ENCODE results near the gene IZUMO4. TPM values are rescaled to one million over a fixed set of nuclear protein-coding genes. Genes with fewer than 3 reads are reported as not detected.

Gene IZUMO4
- total RNA-seq, 1 donor from 2014 or later: 2.2 TPM

DNA sequence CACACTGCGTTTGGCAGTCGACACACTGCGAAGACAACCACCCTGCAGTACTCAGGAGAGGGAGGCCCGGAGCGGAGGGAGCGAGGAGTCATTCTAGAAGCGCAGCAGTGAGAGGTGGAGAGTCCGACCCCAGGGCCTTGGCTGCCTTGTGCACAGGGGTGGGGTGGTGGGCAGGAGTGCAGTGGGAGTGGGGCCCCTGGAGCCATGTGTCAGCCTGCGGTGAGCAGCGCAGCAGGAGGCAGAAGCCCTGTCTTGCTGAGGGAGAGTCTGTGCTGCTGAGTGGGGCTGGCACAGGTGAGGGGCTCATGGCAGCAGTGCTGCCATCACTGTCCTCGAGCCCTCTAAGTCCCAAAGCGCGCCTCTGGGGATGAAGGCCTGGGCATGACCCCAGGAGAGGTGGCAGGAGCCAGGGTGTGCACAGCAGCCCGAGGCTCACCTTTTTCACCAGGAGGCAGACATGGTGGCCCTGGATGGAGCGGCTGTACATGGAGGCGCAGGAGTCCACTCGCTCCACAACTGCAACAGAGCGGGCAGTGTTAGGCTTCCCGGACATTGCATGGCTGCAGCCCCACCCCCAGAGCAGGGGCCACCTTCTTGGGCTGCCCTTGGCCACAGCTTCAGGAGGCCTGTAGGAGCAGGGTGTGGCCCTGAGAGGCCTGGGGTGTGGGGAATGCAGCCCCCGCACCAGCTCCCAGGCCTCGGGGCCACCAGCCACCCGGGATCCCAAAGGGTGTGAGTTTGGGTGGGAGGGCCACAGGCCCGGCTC, 11.7 kb downstream of the IZUMO4 start:
- no peak for DNase-seq

DNA sequence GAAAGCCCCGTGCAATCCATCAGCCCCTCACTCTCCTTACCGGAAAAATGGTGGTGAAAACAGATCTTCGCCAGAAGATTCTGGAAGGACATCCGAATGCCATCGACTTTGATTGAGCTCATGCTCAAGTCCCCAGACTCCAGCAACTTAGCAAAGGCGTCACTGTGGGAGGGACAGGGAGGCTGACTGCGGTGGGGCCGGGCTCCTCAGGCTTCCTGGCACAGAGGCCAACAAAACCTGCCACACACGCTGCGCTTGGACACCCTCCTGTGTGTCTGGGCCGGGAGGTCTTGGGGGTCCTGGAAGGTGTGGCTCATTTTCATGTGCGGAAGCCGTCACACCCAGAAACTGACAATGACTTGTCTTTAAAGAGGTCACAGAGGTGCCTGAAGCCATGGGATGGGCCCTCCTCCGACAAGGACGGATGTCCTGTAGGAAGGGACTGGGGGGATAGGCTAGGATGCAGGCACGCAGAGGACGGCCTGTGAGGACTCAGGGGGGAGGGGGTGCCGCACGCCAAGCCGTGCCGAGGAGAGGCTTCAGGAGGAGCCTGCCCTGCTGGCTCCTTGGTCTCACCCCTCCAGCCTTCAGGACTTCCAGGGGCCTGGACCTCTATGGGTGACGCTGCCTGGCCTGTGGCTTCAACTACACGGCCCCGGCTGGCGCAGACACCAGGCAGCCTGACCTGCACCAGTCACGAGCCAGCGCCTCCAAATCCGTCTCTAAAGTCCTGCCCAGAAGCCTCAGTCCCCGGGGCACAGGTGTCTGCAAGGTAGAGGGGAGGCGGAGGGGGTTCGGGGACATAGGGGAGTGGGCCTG, 12.5 kb downstream of the IZUMO4 start:
- no peak for DNase-seq

DNA sequence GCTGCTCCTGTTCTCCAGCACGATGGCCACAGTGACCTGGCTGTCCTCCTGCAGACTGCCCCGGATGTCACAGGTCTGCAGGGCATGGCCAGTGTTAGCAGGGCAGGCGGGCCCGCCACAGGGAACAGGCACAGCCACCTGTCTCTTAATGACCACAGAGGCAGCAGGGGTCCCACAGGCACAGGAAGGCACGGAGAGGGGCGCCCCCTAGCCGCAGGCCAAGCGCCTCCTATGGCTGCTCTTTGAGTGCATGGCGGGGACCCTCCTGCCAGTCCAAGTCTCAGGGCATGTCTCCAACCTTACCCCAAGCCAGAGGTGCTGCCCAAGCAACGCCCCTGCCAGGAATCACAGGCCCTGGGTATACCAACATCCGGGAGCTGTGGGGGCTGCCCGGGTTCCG, 14.1 kb downstream of the IZUMO4 start:
- no peak for DNase-seq

DNA sequence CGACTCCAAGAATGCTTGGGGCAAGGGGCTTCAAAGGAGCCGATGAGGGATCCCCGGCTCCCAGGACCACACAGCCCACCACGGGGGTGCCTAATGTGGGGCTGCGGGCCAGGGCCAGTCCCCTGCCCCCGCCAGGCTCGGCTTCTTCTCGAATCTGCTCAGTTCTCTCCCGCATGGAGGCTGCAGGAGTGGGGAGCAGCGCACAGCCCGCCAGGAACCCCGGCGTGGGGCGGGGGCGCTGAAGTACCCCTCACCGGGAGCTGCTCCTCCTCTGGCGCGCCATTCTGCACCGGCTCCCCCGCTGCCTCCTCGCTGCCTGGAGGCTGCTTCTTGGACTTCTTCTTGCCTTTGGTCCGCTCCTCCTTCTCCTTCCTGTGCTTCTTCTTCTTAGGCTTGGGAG, 14.7 kb downstream of the IZUMO4 start:
- DNase-seq: no peak

DNA sequence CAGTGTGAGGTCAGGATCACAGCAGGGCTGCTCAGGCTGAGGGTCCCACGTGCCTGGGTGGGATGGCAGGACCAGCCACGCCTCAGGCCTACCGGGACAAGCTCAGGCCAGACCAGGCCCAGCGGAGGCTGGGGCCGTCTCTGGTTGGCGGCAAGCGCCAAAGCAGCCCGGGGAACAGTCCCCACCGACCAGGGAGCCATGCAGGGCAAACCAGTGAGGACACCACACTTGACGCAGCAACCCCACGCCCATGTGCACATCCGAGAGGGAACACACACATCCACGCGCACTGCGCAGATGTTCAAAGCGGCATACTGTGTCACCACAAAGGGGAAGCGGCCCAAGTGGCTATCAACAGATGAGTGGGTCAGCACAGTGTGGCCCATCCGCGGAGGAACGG, 15.2 kb downstream of the IZUMO4 start:
- DNase-seq: no peak

DNA sequence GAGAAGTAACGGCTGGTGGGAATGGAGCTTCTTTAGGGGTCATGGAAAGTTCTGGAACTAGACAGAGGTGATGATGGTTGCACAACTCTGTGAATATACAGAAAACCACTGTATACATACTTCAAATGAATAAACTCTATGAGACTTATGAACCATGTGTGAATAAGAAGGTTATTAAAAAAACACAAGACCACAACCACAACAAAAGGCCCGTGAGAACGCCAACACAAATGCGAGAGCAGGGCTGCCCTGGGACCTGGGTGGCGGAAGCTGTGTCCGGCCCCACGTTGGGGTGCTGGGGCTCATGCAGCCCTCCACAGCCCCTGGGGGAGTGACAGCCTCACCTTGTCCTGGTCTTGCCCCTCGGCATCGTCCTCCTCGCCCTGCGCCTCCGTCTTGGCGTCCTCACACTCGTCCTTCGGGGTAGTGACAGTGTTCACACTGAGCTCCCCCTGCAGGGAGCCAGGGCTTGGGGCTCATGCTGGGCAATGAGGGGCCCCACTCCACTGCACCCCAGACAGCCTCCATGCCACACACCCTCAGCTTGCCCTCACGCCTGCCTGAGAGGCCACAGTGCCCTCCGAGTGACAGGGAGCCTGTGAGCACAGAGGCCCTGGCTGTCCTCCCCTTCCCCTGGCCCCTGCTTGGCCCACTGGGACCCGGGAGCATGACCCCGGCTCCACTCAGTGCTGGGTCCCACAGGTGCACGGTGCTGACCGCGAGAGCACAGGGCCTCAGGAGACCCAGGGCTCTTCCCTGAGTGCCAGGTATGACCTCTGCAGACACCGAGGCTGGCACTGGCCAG, 16.0 kb downstream of the IZUMO4 start:
- no peak for DNase-seq

DNA sequence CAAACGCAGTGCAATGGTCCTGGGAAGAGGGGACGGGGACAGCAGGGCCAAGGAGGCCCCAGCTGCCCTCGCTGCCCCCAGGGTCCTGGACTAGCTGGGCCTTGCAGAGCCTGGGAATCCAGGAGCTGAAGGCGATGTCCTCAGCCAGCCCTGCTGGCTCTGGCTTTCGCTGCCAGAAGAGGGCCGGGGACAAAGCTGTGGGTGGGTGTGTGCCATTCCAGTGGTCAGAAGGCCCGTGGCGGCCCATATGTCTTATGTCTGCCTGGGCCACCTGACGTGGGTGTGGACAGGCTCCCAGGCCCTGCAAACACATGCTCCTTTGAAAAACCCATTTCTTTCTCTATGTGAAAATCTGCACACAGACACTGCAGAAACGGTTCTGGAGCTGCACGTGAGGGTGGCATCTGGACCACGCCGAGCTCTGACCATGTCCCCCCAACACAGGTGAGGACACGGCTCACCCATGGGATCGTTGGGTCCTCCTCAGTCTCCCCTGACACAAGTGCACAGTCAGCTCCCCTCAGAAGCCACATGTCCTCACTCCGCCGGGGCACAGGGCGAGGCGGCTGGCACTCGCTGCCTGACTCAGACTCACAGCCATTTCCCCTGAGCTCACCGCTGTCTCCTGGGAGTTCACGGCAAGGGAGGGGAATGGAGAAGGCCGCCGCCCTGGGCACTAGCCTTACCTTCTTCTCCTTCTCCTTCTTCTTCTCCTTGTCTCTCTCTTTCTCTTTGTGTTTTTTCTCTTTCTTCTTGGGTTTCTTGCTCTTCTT, 16.9 kb downstream of the IZUMO4 start:
- DNase-seq: no peak

DNA sequence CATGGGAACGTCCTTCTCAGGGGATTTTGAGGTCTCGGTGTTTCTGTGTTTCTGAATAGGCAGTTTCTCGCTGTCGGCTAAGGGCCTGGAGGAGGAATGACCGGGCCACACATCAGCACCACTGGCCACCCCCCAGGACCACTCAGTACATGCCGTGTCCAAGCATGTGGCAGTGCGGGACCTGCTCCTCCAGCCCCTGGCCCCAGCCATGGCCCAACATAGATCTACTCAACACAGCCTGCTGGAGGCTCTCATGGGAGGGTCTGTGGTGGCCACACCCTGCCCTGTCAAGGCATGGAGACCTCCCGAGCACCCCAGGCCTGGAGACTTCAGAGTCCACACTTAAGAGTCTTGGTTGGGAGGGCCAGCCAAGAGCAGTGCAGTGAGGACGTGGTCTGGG, 17.5 kb downstream of the IZUMO4 start:
- no peak for DNase-seq

DNA sequence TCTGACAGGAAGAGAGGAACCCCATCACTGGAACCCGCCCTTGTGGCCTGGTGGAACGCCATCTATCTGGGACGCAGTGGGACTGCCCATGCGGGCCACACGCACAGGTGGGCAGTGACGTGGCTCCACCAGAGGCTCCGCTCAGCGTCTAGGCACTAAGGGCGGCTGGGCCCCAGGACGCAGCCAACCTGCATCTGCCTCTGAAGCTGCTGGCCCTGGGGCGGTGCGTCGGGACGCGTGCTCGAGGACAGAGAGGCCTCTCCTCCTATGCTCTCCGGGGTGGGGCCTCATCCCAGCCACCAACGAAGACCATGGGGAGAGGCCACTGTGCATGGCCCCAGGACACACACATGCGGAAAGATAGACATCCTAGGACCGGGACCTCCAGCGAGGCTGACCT, 18.1 kb downstream of the IZUMO4 start:
- DNase-seq: no peak

DNA sequence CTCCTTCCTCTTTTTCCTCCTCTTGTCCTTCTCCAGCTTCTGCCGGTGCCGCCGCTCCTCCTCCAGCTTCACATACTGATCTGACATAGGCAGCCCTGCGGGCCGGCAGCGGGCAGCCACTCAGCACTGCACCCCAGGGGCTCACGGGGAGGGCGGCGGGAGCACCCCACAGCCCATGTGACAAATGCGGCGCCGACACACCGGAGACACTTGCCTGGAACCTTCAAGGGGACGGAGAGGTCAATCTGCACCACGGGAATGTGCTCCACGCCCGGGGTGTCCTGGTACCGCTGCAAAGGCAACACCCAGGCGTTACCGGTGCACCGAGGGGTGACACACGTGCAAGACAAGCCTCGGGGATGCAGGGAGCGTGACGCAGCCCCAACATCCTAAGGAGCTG, 18.6 kb downstream of the IZUMO4 start:
- DNase-seq: no peak

DNA sequence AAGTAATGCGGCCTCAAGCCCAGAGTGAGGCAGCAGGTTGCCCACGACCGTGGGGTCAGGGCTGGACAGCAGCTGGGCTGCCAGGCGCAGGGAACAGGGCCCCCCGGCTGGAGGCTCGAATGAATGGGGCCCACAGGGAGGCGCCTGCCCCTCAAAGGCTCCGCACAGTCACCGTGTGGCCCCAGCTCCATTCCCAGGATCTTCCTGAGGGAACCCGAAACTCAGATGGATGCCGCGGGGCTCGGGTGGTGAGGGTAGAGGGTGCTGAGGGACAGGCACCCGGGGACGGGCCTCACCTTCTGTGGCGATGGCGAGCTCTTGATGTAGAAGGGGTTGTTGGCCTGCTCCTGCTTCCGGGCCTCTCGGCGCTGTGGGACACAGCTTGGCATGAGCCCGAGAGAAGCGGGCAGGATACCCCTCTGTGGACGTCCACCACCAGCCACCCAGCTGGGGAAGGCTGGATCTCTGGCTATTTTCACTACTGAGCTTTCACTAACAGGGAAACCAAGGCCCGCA, 19.3 kb downstream of the IZUMO4 start:
- no peak for DNase-seq

DNA sequence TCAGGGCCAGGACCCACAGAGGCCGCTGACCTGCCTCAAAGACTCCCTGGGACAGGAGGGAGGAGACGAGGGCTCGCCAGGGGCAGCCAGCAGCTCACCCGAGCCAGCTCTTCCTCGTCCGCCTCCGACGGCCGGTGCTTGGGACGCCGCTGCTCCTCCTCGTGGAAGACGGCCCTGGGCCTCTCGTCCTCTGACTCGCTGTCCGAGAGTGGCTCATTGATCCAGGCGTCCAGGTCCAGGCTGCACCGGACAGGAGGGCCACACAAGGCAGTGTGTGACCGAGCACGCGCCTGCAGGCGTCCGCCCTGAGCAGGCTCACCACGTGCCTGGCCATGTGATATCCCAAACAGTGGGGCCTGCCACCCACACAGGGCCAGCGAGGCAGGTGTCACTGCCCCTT, 19.8 kb downstream of the IZUMO4 start:
- DNase-seq: no peak

DNA sequence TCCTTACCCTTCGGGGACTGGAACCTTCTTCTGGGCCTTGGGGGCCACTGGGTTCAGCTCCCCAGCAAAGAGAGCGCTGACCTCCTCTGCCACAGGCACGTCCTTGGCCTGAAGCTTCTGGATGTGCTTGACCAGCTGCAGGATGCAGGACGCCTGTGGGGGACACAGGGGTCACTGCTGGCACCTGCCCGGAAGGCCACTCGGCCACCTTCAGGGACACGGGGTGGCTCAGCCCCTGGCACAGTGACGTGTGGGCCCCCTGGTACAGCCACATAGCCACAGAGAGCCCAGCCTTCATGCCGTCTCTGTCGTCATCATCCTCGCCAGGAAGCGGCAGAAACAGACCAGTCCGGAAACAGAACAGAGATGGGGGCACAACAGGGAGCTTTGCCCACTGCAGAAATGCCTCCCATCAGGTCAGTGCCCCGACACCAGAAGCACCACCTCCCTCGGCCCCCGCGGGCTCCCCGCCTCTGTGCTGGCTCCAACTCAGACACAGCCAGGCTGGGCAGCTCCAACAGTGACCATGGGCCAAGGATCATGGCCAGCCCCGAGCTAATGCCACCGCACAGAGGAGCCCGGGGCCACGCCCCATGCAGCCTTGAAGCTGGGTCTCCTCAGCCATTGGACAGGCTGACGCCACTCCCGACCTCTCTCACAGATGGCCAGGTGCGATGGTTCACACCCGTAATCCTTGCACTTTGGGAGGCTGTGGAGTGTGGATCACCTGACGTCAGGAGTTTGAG, 20.7 kb downstream of the IZUMO4 start:
- no peak for DNase-seq

DNA sequence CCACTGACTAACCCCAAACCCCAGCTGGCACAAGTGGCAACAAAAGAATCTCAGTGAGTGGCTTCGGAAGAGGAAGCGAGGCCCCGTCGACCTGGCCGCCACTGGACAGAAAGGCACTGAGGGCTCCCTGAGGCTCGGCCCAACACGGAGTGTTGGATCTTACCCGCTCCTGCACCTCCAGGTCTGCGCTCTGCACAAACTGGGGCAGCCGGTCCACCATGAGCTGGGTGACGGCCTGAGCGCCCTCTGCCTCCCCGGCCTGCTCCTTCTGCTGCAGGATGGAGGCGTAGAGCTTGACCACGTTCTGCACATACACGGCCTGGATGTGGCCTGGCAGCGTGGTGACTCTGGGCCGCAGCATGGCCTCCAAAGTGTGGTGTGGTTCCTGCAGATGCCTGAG, 21.7 kb downstream of the IZUMO4 start:
- no peak for DNase-seq

DNA sequence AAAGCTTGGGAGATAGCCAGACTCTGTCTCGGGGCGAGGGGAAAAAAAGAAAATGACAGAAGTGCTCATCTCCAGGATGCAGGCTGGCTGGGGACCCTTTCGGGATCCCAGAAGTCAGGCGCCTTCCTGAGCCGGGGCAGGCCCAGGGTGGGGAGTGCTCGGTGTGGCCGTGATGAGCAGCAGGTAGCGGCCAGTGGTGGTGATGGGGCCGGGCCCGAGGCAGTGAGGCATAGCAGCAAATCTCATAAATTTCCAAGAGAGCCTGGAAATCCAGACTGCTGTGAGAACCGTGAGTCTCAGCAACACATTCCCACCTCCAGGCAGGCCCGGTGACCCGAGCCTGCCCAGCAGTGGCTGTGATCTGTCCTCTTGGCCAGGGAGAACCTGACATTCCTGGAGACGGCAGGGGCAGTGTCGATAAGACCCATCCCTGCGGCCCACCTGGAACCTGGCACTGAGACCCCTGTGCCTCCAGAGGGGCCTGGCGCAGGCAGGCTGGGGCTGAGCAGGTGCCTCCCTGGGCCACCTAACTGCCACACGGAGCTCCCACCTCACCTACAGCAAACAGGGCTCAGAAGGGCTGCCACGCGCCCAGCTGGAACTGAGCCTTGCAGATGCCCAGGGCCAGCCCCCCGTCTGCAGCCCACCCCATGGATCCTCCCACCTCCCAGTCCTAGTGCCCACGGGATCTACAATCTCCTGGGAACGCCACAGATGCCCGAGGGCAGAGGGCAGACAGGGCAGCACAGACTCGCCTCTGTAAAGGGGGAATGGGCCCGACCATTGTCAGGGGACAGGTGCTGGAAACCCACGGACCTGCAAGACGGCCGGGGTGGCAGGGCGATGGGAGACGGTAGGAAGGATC, 23.4 kb downstream of the IZUMO4 start:
- no peak for DNase-seq

DNA sequence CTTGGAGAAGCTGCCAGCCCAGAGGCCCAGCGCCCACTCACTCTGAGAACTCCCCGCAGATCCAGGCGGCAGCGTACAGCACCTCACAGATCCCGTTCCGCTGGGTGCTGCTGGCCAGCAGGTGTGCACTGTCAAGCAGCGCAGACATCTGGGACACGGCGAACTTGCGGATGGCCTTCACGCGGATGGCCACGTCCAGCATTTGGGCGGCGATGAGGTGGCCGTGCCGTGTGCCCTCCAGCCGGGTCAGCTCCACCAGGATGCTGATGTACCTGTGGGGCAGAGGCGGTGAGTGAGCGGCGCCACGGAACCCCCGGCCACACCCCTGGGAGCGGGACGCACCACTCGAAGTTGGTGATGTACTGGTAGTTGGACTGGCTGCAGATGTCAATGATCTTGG, 24.1 kb downstream of the IZUMO4 start:
- DNase-seq: no peak

DNA sequence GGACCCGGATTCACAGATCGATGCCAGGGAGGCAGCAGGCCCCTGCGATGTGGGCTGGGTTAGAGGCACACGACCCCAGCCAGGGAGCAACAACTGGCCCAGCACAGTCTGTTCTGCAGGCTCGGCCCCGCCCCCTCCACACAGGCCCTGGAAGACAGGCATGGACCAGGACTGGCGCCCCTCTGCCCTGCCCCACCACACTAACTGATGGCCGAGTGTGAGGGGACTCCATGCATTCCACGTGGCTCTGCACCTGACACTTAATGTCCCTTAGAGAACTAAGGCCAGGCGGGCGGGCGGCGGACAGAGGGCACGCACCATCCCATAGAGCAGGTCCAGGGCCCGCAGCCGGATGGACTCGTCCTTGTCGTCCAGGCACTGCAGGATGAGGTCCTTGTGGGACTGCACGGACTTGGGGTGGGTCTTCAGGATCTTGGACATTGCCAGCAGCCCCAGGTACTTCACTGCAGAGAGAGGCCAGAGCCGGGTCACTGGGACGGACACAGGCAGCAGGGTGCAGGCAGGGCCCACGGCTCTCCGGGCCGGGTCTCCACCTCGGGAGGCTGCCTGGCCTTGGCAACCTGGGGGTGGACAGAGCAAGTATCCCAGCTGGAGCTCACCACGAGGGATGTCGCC, 24.8 kb downstream of the IZUMO4 start:
- DNase-seq: no peak

DNA sequence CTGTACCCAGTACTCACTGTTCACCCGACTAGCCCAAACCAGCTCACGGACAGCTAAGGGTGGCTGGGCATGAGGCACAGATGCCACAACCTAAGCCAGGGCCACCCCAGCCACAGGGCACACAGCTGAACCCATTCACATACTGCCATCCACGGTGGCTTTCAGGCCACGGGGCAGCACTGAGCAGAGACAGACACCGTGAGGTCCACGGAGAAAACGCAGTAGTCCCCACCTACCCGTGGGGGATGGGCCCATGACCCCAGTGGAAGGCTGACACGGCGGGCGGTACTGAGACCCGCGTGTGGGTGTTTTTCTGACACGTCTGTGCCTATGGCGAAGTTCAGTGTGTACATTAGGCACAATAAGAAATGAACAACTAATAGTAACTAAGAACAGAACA, 25.5 kb downstream of the IZUMO4 start:
- no peak for DNase-seq

DNA sequence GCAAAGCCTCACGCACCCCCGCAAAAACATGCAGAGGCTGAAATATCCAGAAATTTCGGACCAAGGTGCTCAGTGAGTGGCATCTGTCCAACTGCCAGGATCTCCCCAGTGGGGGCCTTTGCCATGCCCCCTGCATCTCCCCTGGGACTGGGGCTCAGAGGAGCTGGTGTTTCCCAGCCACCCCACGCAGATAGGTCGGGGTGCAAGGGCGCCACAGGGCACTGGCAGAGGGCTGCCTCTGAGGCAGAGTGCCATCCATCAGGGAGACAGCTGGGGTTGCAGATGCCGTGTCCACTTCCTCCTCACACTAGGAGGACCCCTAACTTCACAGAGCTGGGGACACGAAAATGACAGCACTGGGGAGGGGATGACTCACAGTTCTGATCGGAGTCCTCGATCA, 26.3 kb downstream of the IZUMO4 start:
- no peak for DNase-seq
